ENCODE results near the gene CCDC110.

The CCDC110 gene

DNA sequence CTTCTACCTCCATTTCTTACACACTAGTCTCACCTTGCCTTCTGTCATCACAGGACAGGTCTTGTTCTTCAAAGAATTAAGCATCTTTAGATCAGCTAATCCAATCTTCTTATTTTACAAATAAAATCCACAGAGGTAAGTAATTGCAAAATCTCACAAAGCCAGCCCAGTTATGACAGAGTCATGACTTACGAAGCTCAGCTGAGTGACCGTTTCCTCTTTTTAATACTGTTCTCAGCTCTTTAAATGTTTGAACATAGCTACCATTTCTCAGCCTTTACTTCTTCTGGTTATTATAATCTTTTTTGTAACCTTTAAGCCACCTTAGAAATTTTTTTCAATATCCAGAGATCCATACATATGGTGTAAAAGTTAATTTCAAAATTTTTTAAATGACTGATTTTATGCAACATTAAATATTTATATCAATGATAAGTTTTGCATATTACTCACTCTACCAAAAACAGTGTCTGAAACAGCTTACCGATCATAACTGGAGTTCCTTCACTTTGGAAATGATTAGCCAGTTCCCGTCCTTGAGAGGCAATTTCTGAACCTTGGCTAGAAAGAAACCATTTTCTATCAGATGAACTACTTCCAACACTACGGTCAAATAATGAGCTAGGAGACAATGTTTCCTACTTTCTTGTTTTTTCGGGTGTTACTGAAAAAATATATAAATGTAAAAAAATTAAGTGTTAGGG lies 66.1 kb downstream of the CCDC110 start:
- TF ChIP-seq, protein P1, sequence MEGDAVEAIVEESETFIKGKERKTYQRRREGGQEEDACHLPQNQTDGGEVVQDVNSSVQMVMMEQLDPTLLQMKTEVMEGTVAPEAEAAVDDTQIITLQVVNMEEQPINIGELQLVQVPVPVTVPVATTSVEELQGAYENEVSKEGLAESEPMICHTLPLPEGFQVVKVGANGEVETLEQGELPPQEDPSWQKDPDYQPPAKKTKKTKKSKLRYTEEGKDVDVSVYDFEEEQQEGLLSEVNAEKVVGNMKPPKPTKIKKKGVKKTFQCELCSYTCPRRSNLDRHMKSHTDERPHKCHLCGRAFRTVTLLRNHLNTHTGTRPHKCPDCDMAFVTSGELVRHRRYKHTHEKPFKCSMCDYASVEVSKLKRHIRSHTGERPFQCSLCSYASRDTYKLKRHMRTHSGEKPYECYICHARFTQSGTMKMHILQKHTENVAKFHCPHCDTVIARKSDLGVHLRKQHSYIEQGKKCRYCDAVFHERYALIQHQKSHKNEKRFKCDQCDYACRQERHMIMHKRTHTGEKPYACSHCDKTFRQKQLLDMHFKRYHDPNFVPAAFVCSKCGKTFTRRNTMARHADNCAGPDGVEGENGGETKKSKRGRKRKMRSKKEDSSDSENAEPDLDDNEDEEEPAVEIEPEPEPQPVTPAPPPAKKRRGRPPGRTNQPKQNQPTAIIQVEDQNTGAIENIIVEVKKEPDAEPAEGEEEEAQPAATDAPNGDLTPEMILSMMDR (conservative IDR thresholded peaks at IDR 0.05; ENCODE audit: low read depth, low read length): no peak
- DNase-seq (ENCODE audit: low read depth): no peak
- no peak overlapping the region for H3K4me3 ChIP-seq (ENCODE audit: low read length)

DNA sequence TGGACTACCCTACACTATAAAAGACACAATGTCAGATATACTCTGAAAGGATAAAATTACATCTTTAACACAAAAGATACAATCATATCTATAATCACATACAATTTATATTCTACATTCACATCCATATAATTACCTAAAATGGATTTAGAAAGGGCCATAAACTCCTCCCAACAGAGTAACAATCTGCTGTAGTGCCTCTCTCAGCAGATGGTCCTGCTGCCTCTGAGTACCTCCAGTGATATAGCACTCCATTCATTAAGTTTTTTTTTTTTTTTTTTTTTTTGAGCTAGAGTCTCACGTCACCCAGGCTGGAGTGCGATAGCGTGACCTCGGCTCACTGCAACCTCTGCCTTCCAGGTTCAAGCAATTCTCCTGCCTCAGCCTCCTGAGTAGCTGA lies 67.5 kb downstream of the CCDC110 start:
- DNase-seq (ENCODE audit: low read depth): no peak
- no peak overlapping the region for H3K4me3 ChIP-seq (ENCODE audit: low read length)
- TF ChIP-seq, protein P1 (conservative IDR thresholded peaks at IDR 0.05; ENCODE audit: low read depth, low read length): no peak

GRCh38 chr4:185399466-185399865 lies 72.1 kb downstream of the CCDC110 start:
- no peak for DNase-seq (ENCODE audit: low read depth)
- TF ChIP-seq, protein P1 (conservative IDR thresholded peaks at IDR 0.05; ENCODE audit: low read depth, low read length): no peak
- H3K4me3 ChIP-seq (ENCODE audit: low read length): peak overlapping the region; percentile 2

- no peak for DNase-seq (ENCODE audit: low read depth)
- no peak overlapping the region for H3K4me3 ChIP-seq (ENCODE audit: low read length)
- TF ChIP-seq, protein P1 (conservative IDR thresholded peaks at IDR 0.05; ENCODE audit: low read depth, low read length): no peak
Measured at GRCh38 chr4:185398618-185399017, 72.9 kb downstream of the CCDC110 start.

DNA sequence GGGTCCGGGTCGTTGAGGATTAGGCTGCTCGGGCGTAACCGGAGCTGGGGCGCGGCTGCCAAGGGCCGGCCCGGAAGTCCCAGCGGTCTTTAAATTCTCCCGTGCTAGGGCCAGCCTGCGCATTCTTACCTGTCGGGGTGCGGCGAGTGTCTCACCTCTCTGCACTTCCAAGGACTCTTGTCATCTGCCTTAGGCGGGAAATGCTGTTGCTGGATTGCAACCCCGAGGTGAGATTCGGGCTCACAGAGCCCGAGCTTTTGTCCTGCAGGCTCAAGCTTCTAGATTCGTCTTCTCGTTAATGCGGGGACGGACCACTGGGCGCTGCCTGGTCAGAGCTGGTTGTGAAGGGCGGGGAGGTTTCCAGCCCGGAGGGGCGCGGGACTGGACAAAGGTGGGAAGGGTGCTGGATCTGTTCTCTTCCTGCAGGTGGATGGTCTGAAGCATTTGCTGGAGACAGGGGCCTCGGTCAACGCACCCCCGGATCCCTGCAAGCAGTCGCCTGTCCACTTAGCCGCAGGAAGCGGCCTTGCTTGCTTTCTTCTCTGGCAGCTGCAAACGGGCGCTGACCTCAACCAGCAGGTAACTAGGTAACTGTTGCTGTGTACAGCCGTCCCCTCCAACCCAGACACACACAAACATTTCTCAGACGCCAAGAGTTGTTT lies 74.7 kb downstream of the CCDC110 start, which contains the start of gene ANKRD37:
Gene ANKRD37, plus strand, starts transcription at position 118 of the 662 bp plus-strand sequence. Its CDS starts 83 bp downstream, at position 201.
- peak; percentile 69 for DNase-seq (ENCODE audit: low read depth)
- TF ChIP-seq, protein P1 (conservative IDR thresholded peaks at IDR 0.05; ENCODE audit: low read depth, low read length): no peak
- H3K4me3 ChIP-seq (ENCODE audit: low read length): peak within 1 kb of the TSS; percentile 72

- peak; percentile 89 for DNase-seq (ENCODE audit: low read depth)
- TF ChIP-seq, protein P1 (conservative IDR thresholded peaks at IDR 0.05; ENCODE audit: low read depth, low read length): no peak
- H3K4me3 ChIP-seq (ENCODE audit: low read length): peak overlapping the region; percentile 72
Measured at GRCh38 chr4:185395956-185396723, 75.4 kb downstream of the CCDC110 start.

Measured in retinal pigment epithelial cell (primary cell).